SK-N-MC (cell line): ENCODE data around the gene NT5DC4.

ENCODE experiments used
- EZH2 ChIP-seq: fragments of 200-600 bp; sonication (generic); IDR thresholded peaks from one replicate; pipeline ENCODE4 v1.6.1; 2017; ENCODE audit warnings: antibody characterized with exemption
- POLR2AphosphoS5 ChIP-seq: IDR thresholded peaks from 2 replicates; pipeline ENCODE4 v1.6.1; 2012; ENCODE audit warnings: mild to moderate bottlenecking, low read depth, low read length, borderline replicate concordance

DNA sequence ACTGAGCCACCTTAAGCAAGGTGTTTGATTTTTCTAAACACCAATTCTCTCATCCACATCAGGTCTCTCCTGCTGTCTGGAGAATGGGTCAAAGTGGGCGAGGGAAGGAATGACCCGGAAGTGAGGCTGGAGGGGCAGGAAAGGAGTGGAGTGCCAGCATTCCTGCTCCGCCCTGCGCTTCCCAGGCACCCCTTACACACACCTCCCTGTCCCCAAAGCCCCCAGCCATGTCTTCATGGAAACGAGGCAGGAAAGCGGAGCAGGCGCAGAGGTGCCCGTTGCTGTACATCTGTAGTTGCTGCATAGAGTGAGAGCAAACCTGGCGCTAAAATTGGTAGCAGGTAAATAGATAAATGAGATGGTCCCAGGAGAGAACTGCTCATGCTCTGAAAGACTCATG is 27.2 kb upstream of the NT5DC4 start:
- TF ChIP-seq EZH2, result no peak
- no peak for TF ChIP-seq POLR2AphosphoS5
